ENCODE data around the gene BCL11A.
A peak's percentile ranks its signal among the peaks of the same experiment; 100 is the strongest.

BCL11A gene

DNA sequence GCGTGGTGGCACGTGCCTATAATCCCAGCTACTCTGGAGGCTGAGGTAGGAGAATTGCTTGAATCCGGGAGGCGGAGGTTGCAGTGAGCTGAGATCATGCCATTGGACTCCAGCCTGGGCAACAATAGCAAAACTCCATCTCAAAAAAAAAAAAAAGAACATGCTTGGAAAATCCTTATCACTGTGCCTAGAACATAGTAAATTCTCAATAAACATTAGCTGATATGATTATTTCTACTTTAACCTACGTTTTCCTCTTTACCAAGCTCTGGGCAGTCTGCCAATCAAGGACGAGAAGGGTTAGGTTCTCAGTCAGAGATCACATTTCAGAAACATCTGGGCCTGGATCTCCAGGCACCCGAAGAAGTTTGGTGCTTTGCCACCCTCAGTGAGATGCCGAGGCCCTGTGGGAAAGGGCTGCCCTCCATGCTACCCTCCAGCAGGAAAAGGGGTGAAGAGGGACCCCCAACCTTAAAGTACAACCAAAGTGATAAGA is 107.7 kb downstream of the BCL11A start:
- peak; percentile 61 for DNase-seq (ENCODE audit: low read depth)

DNA sequence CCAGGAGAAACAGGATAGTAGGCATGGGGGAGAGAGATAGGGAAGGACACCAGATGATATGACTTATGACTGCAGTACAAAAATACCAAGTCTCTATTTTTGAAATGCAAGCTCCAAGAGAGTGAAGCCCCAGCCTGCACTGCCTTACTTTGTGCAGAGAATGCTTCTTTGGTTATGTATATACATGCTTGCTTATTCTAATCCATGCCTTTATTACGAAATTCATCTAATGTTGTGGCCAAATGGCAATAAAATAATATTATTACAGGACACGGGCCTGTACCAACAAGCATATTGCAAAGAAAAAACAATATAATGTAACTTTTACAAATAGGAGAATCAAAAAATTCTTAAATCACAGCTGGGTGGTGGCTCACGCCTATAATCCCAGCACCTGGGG is 110.8 kb downstream of the BCL11A start:
- no peak for DNase-seq (ENCODE audit: low read depth)
- TF ChIP-seq, protein P1, sequence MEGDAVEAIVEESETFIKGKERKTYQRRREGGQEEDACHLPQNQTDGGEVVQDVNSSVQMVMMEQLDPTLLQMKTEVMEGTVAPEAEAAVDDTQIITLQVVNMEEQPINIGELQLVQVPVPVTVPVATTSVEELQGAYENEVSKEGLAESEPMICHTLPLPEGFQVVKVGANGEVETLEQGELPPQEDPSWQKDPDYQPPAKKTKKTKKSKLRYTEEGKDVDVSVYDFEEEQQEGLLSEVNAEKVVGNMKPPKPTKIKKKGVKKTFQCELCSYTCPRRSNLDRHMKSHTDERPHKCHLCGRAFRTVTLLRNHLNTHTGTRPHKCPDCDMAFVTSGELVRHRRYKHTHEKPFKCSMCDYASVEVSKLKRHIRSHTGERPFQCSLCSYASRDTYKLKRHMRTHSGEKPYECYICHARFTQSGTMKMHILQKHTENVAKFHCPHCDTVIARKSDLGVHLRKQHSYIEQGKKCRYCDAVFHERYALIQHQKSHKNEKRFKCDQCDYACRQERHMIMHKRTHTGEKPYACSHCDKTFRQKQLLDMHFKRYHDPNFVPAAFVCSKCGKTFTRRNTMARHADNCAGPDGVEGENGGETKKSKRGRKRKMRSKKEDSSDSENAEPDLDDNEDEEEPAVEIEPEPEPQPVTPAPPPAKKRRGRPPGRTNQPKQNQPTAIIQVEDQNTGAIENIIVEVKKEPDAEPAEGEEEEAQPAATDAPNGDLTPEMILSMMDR (conservative IDR thresholded peaks at IDR 0.05; ENCODE audit: low read depth, low read length), result no peak
- no peak overlapping the region for H3K4me3 ChIP-seq (ENCODE audit: low read depth, low read length)

More for the DNA sequence above, 107.7 kb downstream of the BCL11A start:
- no peak overlapping the region for H3K4me3 ChIP-seq (ENCODE audit: low read depth, low read length)
- TF ChIP-seq, protein P1 (conservative IDR thresholded peaks at IDR 0.05; ENCODE audit: low read depth, low read length), result no peak

- no peak for DNase-seq (ENCODE audit: low read depth)
Measured at GRCh38 chr2:60441800-60442199, 111.7 kb downstream of the BCL11A start.

DNA sequence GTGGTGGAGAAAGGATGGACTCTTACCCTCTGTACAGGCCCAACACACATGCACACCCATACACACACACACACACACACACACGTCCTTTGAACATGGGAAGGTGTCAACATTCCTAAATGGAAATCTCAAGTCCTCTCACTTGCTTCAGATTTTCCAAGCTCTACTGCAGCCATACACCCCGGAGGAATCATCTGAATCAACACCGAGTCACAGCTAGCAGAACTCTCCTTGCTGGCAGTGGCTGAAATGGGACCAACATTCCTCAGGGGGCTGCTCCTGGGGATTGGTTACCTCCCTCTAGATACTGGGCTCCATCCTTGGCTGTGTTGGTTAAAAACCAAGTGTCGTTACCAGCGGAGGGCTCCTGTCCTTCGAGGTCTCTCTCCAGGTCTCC is 112.7 kb downstream of the BCL11A start:
- H3K4me3 ChIP-seq (ENCODE audit: low read depth, low read length), result no peak overlapping the region
- no peak for DNase-seq (ENCODE audit: low read depth)
- TF ChIP-seq, protein P1 (conservative IDR thresholded peaks at IDR 0.05; ENCODE audit: low read depth, low read length), result no peak

More at GRCh38 chr2:60441800-60442199, 111.7 kb downstream of the BCL11A start:
- TF ChIP-seq, protein P1 (conservative IDR thresholded peaks at IDR 0.05; ENCODE audit: low read depth, low read length), result no peak
- no peak overlapping the region for H3K4me3 ChIP-seq (ENCODE audit: low read depth, low read length)

DNA sequence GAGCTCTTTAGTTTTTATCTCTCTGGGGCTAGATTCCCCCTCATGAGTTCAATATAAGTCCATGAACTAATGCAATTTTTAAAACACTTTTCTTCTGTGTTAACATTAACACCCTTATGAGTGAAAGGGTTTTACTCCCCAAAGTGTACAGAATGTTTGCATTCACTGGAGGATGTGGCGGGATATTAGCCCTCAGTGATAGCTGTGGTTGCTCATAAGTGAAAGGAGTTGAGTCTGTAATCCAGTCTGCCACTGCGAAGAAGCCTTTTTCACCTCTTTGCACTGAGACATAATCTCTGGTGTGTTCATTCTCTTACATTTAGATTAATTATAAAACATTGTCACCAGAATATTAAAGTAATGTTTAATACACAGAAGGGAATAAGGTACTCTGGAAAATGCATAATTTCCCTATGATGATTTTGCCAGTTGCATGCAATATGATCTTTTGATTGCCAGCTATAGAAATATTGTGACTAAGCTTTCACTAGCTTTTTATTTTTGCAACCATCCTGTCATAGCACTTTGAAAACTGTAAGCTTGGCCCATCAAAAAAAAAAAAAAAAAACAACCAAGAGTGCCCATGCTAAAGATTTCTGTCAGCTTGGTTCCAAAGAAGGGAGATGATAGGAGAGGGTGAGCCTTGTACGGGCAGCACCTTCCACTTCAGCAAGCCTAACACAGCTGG is 113.2 kb downstream of the BCL11A start:
- no peak for DNase-seq (ENCODE audit: low read depth)
- TF ChIP-seq, protein P1 (conservative IDR thresholded peaks at IDR 0.05; ENCODE audit: low read depth, low read length), result no peak
- H3K4me3 ChIP-seq (ENCODE audit: low read depth, low read length), result no peak overlapping the region

DNA sequence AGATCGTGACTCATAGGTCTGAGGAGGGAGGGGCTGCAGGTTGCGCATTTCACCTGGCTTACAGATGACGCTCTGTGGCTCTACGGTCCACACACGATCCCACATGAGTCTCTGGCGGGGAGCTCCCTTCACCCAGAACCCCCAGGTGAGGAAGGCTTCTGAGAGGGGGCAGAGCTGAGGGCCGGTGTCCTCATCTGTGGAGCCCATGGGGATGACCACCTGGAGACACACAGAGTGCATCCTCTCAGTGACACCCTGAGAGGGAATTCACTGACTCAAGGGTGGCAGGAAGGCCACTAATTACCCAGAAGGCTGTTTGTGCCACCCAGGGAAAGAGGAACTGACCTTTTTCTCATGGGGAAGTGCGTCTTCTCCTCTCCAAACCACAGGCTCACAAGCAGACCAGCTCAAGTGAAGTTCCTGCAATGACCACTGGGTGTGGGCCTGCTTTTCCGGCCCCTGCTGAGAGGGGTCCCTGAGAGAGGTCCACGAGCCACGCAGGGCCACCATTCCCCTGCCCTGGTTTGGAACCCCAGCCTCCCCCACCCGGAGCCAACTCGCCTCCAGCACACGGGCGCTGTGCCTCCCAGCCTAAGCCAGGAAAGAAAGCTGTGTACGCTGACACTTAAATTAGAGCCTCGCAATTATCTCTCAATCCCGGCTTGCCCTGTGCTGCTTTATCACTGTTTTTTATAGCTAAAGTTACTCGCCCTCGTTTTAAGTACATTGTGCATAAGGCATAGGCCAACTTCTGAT is 114.1 kb downstream of the BCL11A start:
- DNase-seq (ENCODE audit: low read depth), result peak; percentile 35
- TF ChIP-seq, protein P1 (conservative IDR thresholded peaks at IDR 0.05; ENCODE audit: low read depth, low read length), result peak; percentile 67
- H3K4me3 ChIP-seq (ENCODE audit: low read depth, low read length), result no peak overlapping the region
